Pulmonary artery endothelial cell (primary cell): Measurements from ENCODE around the gene MAGI1. TPM values are rescaled to one million over a fixed set of nuclear protein-coding genes. Genes with fewer than 3 reads are reported as not detected.
"Not testable (repeated sequence)": the region's sequence is repeated elsewhere in the genome, so short reads cannot be mapped to it uniquely, and the experiment has no call there.

Experiments used
- DNase-seq: peaks from one replicate; pipeline ENCODE4 v3.0.0-alpha.2; 2011; ENCODE audit warnings: low read depth, low spot score
- total RNA-seq: library from RNA; depleted of rRNA; stranded (reverse); fragments of >200 nt; gene quantifications from 2 replicates; pipeline ENCODE4 v1.2.3, GENCODE V29; 2014

MAGI1 gene
- total RNA-seq, 1 donor from 2014 or later = 24.5 TPM

DNA sequence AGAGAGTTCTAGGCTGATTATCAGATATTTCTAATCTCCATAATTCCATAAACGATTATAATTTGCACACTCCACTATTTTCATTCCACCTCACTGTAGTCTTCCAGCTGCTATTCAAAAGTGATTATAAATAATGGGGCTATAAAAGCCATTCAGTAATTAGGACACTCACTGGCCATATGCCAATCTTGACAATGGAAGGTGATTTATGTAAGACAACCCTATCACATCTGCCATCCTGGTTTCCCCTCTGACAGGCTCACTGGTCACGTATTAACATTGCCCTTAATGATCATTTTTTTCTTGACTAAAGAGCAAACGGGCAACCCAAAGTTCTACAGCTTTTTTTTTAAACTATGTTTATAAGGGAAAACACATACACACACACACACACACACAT, 402.4 kb downstream of the MAGI1 start:
- no peak for DNase-seq

DNA sequence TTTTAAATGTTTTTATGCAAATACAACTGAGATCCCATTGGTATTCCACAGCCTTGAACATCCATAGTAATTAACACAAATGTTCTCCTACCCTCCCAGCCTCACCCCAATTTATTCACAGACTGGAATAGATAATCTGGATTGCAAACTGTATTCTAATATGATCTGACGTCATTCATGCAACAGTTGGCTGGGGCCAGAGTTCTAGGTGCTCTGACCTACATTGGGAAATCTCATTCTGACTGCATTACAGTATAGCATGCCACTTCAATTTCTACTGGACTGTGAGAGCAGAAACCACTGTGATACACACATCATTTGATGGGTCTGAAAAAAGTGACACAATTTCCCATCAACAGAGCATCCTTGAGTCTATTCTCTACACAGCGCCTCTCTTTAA, 403.1 kb downstream of the MAGI1 start:
- no peak for DNase-seq

DNA sequence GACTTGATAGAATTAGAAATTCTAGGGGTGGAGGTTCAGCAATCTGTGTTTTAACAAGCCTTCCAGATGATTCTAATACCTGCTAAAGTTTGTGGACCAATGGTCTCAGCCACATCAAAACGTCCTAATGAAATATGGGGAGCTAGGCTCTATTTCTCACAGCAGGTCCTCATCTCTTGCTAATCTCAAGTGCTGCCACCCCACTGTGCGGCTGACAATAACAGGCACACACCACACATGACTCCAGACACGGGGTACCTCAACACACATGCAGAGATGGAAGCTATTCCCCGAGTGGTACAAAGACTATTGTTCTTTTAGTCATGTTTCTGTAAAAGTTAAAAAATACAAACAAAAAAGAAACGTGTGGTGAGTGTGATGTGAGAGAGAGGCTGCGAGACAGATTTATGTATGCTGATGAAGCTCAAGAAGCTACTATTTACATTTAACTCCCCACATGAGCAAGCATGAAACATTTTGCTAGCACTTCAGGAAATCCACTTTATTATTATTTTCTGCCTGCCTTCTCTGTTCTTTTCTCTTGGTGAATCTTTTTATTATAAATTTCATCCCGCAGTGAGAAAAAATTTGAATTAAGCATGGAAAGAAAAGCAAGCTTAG, 405.6 kb downstream of the MAGI1 start:
- no peak for DNase-seq

DNA sequence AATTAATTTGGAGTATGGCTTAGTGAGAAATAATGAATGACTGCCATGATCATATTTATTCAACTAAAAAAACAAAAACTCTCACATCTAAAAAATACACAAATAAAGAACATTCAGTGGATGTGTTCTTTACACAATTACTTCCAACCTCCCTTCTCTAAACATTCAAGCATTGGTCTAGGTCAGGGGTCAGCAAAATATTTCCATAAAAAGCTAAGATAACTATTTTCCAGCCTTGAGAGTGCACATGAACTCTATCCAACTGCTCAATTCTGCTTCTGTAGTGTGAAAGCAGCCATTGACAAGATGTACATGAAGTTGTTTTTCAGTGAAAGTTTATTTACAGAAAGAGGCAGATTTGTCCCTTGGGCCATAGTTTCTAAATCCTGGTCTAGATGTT, 406.3 kb downstream of the MAGI1 start:
- no peak for DNase-seq

DNA sequence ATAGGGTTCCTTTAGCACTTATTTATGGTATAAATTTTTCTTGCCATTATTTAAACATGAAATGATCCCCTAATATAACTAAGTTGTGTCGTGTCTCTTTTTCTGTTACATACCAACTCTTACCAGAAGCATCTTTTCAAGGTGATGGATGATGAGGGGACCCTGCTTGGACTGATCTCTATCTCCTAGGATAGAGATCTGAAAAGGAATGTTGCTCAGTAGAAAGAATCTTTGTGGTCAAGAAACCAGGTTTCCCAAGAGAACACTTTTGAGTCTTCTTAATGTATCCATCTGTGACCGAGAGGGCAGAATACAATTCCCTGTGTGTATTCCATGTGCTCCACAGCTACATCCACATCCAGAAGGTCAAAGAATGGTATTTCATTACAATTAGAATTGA, 409.7 kb downstream of the MAGI1 start:
- no peak for DNase-seq

DNA sequence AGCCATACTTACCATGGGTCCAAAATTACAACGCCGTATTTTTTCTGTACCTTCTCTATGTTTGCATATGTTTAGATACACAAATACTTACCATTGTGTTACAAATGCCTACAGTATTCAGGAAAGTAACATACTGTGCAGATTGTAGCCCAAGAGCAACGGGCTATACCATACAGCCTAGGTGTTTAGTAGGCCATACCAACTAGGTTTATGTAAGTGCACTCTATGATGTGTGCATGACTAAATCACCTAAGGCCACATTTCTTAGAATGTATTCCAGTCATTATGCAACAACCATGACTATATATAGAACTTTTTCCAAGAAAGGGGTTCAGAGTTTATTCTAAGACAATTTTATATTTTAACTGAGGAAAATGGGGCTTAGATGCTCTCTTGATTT, 411.7 kb downstream of the MAGI1 start:
- DNase-seq = no peak

DNA sequence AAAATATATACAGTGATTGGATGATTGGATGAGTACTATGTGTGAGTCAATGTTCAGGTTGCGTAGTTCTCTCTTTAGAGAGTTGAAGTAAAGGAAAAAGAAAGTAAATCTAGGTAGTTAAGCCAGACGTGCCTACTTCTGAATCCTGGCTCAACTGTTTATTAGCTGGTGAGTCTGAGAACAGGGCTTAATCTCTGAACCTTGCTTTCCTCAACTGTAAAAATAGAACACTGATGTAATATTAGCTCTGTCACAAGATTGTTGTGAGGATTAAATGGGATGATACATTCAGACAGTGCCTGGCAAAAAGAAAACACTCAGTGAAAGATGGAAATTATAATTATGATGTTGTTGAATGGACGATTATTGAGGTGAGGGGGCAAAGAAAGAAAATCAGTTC, 413.4 kb downstream of the MAGI1 start:
- no peak for DNase-seq

DNA sequence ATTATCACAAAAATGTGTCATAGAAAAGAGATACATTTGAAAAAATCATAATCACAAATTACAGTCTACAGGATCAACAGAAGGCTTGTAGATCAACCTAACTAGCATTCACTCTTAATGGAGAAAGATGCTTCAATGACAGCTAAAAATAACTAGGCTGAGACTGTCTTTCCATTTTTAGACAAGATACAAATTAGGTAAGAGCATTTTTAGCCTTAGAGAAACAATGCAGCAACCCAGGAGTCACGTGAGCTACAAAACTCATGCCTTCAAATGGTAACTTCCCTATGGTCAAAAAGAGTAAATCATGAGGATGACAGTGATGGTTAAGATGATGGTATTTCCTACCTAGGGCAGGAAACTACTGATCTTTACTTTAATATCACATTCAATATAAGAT, 415.4 kb downstream of the MAGI1 start:
- DNase-seq = no peak

DNA sequence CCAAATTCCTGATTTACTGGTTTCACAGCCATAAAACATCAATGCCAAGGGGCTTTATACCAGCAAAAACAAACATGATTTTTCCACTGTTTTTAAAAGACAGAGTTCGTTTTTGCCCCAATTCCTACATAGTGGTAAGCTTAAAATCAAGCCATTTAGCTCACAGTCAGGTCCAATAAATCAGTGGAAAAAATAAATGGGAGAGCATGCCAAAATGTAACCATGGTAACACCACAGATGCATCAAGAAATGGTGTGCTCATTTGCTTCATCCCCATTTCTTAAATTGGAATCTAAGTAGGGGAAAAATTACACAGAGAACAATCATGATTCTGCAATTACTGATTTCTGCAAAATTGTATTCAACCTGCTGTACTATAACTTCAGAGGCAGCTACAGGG, 418.8 kb downstream of the MAGI1 start:
- no peak for DNase-seq

DNA sequence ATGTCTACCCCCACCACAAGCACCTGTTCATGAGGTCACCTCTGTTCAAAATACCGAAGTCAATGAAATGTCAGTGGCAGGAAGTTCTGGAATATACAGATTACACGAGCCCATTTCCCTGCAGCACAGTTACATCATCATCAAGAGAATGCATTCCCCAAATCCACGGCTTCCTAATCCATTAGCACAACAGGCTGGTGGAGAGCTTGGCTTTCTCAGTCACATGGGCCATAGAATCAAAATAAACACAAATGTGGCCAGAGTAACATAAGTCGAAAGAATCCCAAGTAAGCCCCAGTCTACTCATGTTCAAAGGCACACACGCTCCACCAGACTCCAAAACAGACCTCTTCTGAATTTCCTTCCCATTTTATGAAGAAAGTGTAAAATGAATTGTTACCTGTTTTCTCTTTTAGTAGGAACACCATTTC, 419.3 kb downstream of the MAGI1 start:
- peak; percentile 70 for DNase-seq

DNA sequence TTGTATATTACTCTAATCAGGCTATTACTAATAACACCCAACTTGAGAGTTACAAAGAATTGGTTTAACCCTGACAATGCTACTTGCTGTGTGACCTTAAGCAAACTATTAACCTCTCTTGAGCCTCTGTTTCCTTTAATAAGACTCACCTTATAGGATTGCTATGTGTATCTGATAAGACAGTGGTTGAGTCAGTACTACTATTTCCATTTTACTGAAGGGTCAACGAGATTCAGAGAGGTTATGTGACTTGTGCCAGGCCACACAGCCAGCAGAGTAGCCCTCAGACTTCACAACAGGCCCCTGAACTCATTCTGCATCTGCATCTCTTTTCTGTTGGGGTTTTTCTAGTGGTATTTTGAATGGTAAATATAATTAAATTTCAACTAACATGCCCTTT, 420.1 kb downstream of the MAGI1 start:
- no peak for DNase-seq

DNA sequence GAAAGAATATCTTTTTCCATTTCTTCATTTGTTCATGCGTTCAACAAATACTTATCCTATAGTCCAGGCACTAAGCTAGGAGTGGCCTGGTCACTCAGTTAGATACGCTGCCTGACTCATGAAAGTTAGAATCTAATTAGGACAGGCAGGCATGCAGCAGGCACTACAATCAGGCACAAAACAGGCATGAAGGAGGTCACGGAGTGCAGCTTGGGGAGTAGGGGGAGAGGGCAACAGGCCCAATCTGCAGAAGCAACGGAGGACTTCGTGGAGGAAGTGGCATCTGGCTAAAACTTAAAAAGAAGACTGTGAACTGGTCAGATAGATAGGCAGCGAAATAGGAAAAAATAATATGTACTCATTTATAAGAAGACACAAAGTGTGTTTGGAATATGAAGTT, 420.9 kb downstream of the MAGI1 start:
- no peak for DNase-seq

DNA sequence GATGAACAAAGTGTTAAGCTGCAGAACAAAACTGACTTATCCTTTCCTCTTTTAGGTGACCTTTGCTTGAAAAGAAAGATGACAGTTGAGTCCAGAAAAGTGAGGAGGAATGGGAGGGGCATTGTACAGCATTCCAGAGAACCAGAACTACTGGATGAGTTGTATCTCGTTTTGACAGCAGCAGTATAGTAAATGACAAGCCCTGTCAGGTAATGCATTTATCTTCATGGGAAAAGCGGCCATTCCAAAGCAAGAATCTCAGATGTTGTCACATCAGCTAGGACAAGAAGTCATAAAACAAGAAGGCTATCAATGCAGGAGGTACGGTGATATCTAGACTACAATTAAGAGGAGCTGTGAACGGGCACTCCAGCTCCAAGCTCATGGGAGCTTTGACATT, 421.5 kb downstream of the MAGI1 start:
- DNase-seq = no peak

DNA sequence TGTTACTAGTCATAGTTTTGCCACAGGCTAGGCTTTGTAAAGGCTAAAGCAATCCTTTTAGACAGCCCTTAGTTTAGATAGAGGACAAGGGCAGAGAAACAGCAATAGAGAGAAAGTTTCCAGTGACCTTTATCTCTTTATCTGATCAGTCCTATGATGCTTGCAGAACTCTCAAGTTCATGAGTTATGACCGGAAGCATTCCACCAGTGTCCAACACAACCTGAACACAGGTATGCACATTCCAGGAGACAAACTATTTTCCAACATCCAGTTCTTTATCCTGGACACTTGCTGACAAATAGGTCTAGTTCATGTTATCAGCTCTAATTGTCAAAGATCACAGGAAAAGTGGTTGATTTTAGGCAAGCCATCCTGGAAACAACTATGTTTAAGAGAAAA, 422.2 kb downstream of the MAGI1 start:
- no peak for DNase-seq

DNA sequence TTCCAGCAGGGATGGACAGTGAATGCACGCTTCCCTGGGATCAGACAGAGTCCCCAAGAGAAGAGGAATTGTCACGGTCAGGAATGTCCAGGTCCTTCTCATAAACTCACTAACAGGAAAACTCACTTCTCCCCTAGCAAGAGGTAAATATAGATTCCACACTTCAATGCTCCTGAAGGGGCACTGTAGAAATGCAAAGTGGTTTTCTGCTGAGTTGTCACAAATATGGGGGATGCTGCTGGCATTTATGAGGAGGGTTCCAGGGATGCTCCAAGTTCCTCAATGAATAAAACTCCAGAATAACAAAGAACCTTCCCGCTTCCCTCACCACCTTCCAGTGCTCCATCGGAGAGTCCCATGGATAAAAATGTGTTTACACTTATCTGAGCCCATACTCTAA, 423.4 kb downstream of the MAGI1 start:
- DNase-seq = no peak

DNA sequence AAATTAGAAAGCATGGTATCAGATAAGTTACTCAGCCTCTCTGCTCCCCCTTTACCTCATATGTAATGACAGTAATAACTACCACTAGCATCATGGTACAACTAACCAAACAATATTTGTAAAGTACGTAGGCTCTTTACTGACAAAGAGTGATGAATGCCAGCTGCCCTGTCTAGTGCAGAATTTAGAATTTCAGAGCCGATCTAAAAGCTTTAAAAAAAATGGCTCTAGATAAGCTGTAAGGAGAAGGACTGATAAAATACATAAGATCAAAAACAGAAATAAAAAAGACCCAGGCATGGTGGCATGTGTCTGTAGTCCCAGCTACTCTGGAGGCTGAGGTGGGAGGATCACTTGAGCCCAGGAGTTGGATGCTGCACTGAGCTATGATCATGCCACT, 424.1 kb downstream of the MAGI1 start:
- DNase-seq = no peak

DNA sequence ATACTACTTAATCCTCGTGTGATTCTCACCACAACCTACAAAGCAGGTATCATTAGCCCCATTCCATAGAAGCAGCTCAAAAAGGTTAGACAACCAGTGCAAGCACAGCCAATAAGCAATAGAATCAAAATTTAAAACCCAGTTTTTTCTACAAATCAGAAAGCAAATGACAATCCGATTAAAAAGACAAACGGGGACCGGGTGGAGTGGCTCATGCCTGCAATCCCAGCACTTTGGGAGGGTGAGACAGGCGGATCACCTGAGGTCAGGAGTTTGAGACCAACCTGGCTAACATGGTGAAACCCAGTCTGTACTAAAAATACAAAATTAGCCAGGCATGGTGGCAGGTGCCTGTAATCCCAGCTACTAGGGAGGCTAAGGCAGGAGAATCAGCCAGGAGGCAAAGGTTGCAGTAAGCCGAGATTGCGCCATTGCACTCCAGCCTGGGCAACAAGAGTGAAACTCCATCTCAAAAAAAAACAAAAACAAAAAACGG, 430.7 kb downstream of the MAGI1 start:
- not testable (repeated sequence) for DNase-seq

DNA sequence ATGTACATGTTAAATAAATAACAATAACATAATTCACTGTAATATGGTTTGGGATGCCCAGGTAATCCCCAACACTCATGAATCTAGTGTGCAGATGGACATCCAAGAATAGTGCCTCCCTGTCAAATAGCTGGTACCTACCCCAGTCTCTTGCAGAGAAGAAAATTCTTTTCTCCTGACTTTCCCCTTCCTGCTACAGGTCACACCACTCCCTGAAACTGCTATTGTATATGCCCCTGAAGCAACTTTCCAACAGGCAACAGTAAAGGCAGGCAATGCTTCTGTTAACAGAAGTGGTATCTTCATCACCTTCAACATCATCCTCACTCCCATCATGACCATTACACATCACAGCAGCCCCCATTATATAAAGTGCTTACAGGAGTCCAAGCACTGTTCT, 431.6 kb downstream of the MAGI1 start:
- no peak for DNase-seq

DNA sequence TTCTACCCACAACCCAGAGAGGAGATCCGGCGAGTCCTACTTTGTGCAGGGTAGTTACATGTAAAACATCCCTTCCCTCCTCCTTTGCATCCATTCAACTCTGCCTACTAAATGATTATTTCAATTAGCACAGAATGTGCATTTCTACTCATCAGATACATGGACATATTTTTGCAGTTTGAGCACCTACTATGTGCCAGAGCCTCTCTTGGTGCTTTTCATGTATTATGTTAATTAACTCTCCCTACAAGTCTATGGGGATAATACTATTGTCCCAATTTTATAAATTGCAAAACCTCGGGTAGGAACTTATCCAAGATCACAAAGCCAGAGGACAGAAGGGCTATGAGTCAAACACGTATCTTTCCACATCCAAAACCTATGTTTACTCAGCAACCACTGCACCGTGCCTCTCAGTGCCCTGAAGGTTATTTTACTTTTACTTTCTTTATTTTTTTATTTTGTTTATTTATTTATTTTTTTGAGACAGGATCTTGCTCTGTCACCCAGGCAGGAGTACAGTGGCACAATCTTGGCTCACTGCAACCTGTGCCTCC, 432.8 kb downstream of the MAGI1 start:
- DNase-seq = no peak

DNA sequence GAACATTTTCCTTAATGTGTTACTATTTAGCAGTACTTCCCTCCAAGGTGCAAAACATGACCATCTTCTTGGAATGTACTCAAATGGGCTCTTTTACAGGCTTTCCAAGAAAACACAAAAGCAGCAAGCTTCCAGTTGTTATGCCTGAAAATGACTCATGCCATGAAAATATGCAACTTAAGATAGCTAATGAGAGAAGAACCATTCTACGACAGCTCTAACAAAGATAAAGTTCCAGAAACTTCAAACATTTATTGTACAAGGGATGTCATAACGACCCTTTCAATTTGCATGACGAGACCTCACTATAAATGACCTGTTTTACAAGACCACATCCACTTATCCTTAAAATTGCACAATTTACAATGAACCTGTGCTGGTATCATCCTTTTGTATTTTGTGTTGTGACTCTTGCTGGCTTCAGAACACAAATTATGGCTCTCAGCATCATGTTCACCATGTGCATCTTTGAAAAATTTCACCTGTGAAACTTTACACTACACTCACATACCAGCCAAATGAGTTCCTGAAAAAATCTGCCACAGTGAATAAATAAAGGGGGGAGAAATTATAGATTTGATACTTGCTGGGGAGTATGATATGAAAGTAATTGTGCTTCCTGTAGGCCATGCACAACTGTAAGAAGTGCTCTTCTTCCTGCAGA, 433.7 kb downstream of the MAGI1 start:
- peak; percentile 1 for DNase-seq

DNA sequence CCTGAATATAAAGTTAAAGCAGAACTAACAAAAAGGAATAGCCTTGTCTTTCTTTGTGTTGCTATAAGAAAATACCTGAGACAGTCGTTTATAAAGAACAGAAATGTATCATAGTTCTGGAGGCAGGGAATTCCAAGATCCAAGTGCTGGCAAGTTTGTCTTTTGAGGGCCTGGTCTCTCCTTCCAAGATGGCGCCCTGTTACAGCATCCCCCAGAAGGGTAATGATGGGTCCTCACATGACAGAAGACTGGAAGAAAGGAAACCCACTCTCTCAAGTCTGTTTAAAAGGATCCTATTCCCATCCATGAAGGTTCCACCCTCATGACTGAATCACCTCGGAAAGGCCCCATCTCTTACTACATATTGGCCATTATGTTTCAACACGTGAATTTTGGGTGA, 435.1 kb downstream of the MAGI1 start:
- no peak for DNase-seq

DNA sequence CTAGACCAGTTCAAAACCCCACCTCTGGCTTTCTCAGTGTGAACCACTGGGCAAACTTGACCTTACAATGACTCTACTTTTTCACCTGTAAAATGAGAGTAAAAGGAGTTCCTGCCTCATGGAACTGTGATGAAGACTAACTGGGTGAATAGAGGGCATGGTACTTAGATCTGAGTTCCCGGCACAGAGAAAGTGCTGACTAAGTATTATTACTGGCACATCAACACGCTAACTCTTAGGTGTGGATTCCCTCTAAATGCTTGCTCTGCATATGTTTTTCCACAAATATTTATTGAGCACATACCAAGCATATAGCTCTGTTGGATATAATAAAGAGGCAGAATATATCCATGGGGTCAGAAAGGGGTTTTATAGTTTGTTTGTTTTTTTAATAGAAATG, 437.8 kb downstream of the MAGI1 start:
- no peak for DNase-seq

DNA sequence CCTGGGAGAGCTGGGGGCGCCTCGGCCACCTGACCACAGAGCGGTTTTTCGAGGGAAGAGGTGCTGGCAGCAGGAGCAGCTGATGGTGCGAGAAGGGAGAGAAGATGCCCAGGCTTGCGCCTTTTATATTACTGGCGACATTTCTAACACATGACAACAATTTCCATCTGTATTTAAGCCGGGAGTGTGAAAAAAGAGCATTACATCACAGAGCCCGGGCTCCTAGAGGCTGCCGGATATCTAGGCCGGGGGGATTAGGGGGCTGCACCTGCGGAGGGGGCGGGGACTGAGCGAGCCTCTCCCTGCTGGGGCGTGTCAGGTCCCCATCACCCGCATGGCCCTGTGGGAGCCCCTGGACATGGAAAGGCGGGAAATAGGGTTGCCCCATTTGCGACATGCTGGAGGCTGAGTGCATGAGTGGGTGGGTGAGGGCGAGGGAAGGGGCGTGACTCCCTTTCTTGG, 440.7 kb downstream of the MAGI1 start:
- no peak for DNase-seq
